GM12872 (cell line): ENCODE measurements around the gene DUSP15.
A peak's percentile ranks its signal among the peaks of the same experiment; 100 is the strongest.

Experiments used
- TF ChIP-seq, protein P1 (sequence below): IDR thresholded peaks from 3 replicates; pipeline ENCODE4 v1.5.1; 2011; ENCODE audit warnings: low read depth, mild to moderate bottlenecking, low read length, moderate library complexity; ENCODE audit not compliant: insufficient read depth

Gene DUSP15

DNA sequence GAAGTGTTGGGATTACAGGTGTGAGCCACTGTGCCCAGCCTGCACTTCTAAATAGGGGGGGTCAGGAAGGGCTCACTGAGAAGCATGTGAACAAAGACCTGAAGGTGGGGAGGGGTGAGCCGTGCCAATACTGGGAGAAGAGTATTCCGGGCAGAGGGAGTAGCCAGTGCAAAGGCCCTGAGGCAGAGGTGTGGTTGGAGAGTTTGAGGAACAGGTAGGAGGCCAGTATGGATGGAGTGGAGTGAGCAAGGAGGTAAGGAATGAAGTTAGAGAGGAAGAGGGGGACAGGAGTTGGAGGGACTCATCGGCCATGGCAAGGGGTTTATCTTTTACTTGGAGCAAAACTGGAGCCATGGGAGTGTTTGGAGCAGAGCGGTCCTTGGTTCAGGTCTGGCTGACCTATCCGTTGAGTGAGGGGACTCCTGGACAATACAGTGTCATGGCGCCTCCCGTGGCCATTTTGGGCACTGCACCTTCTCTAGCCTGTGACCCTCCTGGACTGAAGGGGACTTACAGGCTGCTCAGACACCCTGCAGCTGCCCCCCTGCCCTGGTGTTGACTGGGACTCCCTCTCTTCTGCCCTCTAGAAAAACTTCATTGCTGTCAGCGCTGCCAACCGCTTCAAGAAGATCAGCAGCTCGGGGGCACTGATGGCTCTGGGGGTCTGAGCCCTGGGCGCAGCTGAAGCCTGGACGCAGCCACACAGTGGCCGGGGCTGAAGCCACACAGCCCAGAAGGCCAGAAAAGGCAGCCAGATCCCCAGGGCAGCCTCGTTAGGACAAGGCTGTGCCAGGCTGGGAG lies 37.0 kb downstream of the DUSP15 start:
- TF ChIP-seq, protein P1, sequence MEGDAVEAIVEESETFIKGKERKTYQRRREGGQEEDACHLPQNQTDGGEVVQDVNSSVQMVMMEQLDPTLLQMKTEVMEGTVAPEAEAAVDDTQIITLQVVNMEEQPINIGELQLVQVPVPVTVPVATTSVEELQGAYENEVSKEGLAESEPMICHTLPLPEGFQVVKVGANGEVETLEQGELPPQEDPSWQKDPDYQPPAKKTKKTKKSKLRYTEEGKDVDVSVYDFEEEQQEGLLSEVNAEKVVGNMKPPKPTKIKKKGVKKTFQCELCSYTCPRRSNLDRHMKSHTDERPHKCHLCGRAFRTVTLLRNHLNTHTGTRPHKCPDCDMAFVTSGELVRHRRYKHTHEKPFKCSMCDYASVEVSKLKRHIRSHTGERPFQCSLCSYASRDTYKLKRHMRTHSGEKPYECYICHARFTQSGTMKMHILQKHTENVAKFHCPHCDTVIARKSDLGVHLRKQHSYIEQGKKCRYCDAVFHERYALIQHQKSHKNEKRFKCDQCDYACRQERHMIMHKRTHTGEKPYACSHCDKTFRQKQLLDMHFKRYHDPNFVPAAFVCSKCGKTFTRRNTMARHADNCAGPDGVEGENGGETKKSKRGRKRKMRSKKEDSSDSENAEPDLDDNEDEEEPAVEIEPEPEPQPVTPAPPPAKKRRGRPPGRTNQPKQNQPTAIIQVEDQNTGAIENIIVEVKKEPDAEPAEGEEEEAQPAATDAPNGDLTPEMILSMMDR, result peak; percentile 99

- TF ChIP-seq, protein P1, result no peak
Observed at GRCh38 chr20:31831771-31832306, 38.5 kb downstream of the DUSP15 start.

GRCh38 chr20:31831211-31831610 lies 39.1 kb downstream of the DUSP15 start:
- TF ChIP-seq, protein P1, result no peak

DNA sequence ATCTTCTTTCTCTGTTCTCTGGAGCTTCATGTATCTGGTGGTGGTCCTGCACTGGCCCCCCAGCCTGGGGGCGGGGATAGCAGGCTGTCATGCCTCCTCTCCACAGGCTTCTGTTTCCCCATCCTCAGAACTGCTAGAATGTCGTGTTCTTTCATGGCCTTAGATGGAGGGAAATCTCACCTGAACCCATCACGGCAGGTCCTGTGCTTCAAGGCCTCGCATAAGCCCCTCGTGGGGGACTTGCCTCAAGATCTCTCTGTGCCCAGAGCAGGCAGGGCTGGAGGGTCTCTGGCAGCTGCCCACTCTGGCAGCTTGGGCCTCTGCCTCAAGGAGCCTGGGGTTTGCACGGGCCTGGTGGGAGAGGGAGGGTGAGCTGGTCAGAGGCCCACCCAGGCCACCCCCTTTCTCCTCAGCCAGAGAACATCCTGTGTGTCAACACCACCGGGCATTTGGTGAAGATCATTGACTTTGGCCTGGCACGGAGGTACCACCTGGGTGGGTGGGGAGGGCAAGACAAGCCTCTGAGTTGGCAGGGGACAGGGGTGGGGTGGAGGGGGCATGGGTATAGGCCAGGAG lies 39.8 kb downstream of the DUSP15 start:
- TF ChIP-seq, protein P1, result no peak

GRCh38 chr20:31829731-31830130 lies 40.6 kb downstream of the DUSP15 start:
- TF ChIP-seq, protein P1, result no peak

- TF ChIP-seq, protein P1, result no peak
Observed at GRCh38 chr20:31827059-31827458, 43.3 kb downstream of the DUSP15 start.

- TF ChIP-seq, protein P1, result no peak
Observed at GRCh38 chr20:31826074-31826473, 44.3 kb downstream of the DUSP15 start.
